OCI-LY7 (cell line): ENCODE measurements around the gene ZNF112. TPM values are rescaled to one million over a fixed set of nuclear protein-coding genes. Genes with fewer than 3 reads are reported as not detected.

ENCODE experiments used
- BruUV-seq: library from RNA; stranded (reverse); fragments of 400-500 nt; replicated peaks from 2 replicates; lab custom pipeline; 2021; lab: Mats Ljungman, UMichigan
- CTCF ChIA-PET: fragments of 300-600 bp; sonication (Branson Sonifier 250); formaldehyde crosslinking; loops from one replicate; lab custom pipeline; 2022; ENCODE audit warnings: antibody characterized with exemption; ENCODE audit not compliant: unreplicated experiment; lab: Charles Lee
- POLR2A ChIA-PET: fragments of 300-600 bp; sonication (Branson Sonifier 250); formaldehyde crosslinking; loops from one replicate; lab custom pipeline; 2022; ENCODE audit warnings: antibody characterized with exemption; lab: Charles Lee
- DNase-seq: peaks from one replicate; pipeline ENCODE4 v3.0.0-alpha.2; 2015; ENCODE audit warnings: low spot score
- H2AFZ ChIP-seq: fragments of 200-600 bp; sonication (generic), shearing (Covaris generic); 2 replicates; pipeline ENCODE4 v1.6.1; 2014; ENCODE audit warnings: mild to moderate bottlenecking, antibody characterized with exemption, low read length, moderate library complexity
- H3K27ac ChIP-seq: fragments of 200-600 bp; sonication (generic); 2 replicates; pipeline ENCODE4 v1.5.1; 2014; ENCODE audit warnings: mixed run types, low read depth, mild to moderate bottlenecking, moderate library complexity, low read length, inconsistent platforms; ENCODE audit not compliant: poor library complexity, severe bottlenecking
- H3K36me3 ChIP-seq: fragments of 200-600 bp; sonication (generic); 2 replicates; pipeline ENCODE4 v1.6.1; 2014; ENCODE audit warnings: mild to moderate bottlenecking, antibody characterized with exemption, low read length, moderate library complexity, mixed read lengths; ENCODE audit not compliant: insufficient read depth
- H3K4me1 ChIP-seq: fragments of 200-600 bp; sonication (generic); 2 replicates; pipeline ENCODE4 v1.5.1; 2014; ENCODE audit warnings: mild to moderate bottlenecking, low read length; ENCODE audit not compliant: insufficient read depth, poor library complexity, severe bottlenecking
- H3K4me2 ChIP-seq: fragments of 200-600 bp; sonication (generic); 2 replicates; pipeline ENCODE4 v1.6.1; 2014; ENCODE audit warnings: mild to moderate bottlenecking, low read length
- H3K4me3 ChIP-seq: fragments of 200-600 bp; sonication (generic); 2 replicates; pipeline ENCODE4 v1.5.1; 2014; ENCODE audit warnings: mild to moderate bottlenecking, low read depth, low read length; ENCODE audit not compliant: poor library complexity, severe bottlenecking
- H3K79me2 ChIP-seq: fragments of 200-600 bp; sonication (generic); 2 replicates; pipeline ENCODE4 v1.6.1; 2016; ENCODE audit warnings: low read depth, mild to moderate bottlenecking, low read length, moderate library complexity, mixed read lengths; ENCODE audit not compliant: insufficient read depth
- H3K9me2 ChIP-seq: fragments of 200-600 bp; sonication (generic); 2 replicates; pipeline ENCODE4 v1.6.1; 2016; ENCODE audit warnings: mild to moderate bottlenecking, low read length, mixed read lengths; ENCODE audit not compliant: insufficient read depth
- H3K9me3 ChIP-seq: fragments of 200-600 bp; sonication (generic); 2 replicates; pipeline ENCODE4 v1.6.1; 2014; ENCODE audit warnings: mild to moderate bottlenecking, mixed run types, low read length, mixed read lengths
- H4K20me1 ChIP-seq: fragments of 200-600 bp; sonication (generic); 2 replicates; pipeline ENCODE4 v1.6.1; 2014; ENCODE audit warnings: mild to moderate bottlenecking, antibody characterized with exemption, low read length, moderate library complexity, mixed read lengths; ENCODE audit not compliant: insufficient read depth
- EZH2phosphoT487 ChIP-seq: fragments of 200-600 bp; sonication (generic); IDR thresholded peaks from 2 replicates; pipeline ENCODE4 v1.6.1; 2018; ENCODE audit warnings: low read depth, borderline replicate concordance, mild to moderate bottlenecking, mixed run types, antibody characterized with exemption, low read length, moderate library complexity, mixed read lengths
- intact Hi-C: fragments of 100-400 bp; cut with micrococcal nuclease; formaldehyde crosslinking; loops from one replicate; pipeline ENCODE4 v1.10.0; 2022; ENCODE audit not compliant: unreplicated experiment
- total RNA-seq, 2 experiments: library from RNA; depleted of rRNA in 1 of 2; stranded (reverse); fragments of >200 nt in 1 of 2; shearing (Covaris generic) in 1 of 2; gene quantifications; 2 replicates each; pipeline ENCODE4 v1.2.3, GENCODE V29; 2014 to 2022
- TF ChIP-seq, protein P1 (sequence below): fragments of 200-600 bp; sonication (generic); conservative IDR thresholded peaks from 2 replicates; pipeline ENCODE4 v1.5.1; 2014; ENCODE audit warnings: mild to moderate bottlenecking, antibody characterized with exemption, low read length, moderate library complexity, mixed read lengths

Gene ZNF112
- total RNA-seq, 2 experiments from 2014 or later, result not detected

DNA sequence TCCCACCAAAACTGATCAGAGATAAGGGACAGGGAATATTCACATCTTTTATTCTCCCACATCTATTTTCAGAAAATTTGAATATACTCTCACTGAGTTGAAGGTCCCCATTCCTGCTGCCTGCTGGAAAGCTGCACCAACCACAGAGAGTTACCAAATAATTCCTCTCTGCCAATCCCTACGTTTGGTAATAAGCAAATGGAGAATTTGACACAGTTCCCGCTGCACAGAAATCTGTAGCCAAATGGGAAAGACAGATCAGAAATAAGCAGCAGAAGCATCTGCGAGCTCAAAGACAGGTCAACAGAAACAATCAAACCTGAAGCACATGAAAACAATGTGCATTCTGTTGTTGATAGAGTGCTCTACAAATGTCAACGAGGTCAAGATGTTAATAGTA, 9.9 kb downstream of the ZNF112 start:
- ChIA-PET CTCF (no interaction called here), POLR2A (interaction anchor here (0.6 kb wide), 1 partner anchor 324 kb away, joined by 3 read pairs; no protein-coding TSS in a partner anchor)
- intact Hi-C loops, result no loop called here
- no peak overlapping the region for H3K4me3 ChIP-seq
- no peak for DNase-seq
- no peaks in the 10 kb centered on the region for H3K36me3 ChIP-seq
- TF ChIP-seq, protein P1, sequence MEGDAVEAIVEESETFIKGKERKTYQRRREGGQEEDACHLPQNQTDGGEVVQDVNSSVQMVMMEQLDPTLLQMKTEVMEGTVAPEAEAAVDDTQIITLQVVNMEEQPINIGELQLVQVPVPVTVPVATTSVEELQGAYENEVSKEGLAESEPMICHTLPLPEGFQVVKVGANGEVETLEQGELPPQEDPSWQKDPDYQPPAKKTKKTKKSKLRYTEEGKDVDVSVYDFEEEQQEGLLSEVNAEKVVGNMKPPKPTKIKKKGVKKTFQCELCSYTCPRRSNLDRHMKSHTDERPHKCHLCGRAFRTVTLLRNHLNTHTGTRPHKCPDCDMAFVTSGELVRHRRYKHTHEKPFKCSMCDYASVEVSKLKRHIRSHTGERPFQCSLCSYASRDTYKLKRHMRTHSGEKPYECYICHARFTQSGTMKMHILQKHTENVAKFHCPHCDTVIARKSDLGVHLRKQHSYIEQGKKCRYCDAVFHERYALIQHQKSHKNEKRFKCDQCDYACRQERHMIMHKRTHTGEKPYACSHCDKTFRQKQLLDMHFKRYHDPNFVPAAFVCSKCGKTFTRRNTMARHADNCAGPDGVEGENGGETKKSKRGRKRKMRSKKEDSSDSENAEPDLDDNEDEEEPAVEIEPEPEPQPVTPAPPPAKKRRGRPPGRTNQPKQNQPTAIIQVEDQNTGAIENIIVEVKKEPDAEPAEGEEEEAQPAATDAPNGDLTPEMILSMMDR, result no peak
- no peak for TF ChIP-seq EZH2phosphoT487
- no peak overlapping the region for H3K27ac ChIP-seq
- H3K4me1 ChIP-seq, result peaks cover 11% of the 10 kb centered on the region
- H2AFZ ChIP-seq, result no peak overlapping the region
- BruUV-seq, result no TSS peak
- H4K20me1 ChIP-seq, result no peaks in the 10 kb centered on the region
- no peaks in the 10 kb centered on the region for H3K9me2 ChIP-seq
- H3K4me2 ChIP-seq, result no peak overlapping the region
- H3K9me3 ChIP-seq, result no peaks in the 10 kb centered on the region; the same call in 1 of the 2 replicates
- no peaks in the 10 kb centered on the region for H3K79me2 ChIP-seq

GRCh38 chr19:44345959-44346358, 10.5 kb downstream of the ZNF112 start:
- Histone ChIP-seq H4K20me1 (no peaks in the 10 kb centered on the region), H3K4me1 (peaks cover 11% of the 10 kb centered on the region), H3K4me2 (no peak overlapping the region), H3K79me2 (no peaks in the 10 kb centered on the region), H2AFZ (no peak overlapping the region), H3K9me3 (no peaks in the 10 kb centered on the region; the same call in 1 of the 2 replicates), H3K27ac (no peak overlapping the region), H3K4me3 (no peak overlapping the region), H3K9me2 (no peaks in the 10 kb centered on the region), H3K36me3 (no peaks in the 10 kb centered on the region)
- no TSS peak for BruUV-seq
- ChIA-PET POLR2A (no interaction called here), CTCF (no interaction called here)
- TF ChIP-seq, protein P1, result no peak
- no peak for TF ChIP-seq EZH2phosphoT487
- DNase-seq, result no peak
- intact Hi-C loops, result no loop called here

GRCh38 chr19:44344255-44344654, 12.2 kb downstream of the ZNF112 start:
- Histone ChIP-seq H3K4me2 (0 out of 2 replicates have a peak overlapping the region, but pooled peaks have one; percentile 7), H3K4me1 (peaks cover 11% of the 10 kb centered on the region), H3K79me2 (no peaks in the 10 kb centered on the region), H3K36me3 (no peaks in the 10 kb centered on the region), H3K27ac (no peak overlapping the region), H2AFZ (no peak overlapping the region), H3K9me3 (no peaks in the 10 kb centered on the region; the same call in 1 of the 2 replicates), H3K4me3 (no peak overlapping the region), H3K9me2 (no peaks in the 10 kb centered on the region), H4K20me1 (no peaks in the 10 kb centered on the region)
- ChIA-PET CTCF (no interaction called here), POLR2A (interaction anchor here (0.6 kb wide), 1 partner anchor 175 kb away, joined by 4 read pairs; no protein-coding TSS in a partner anchor)
- no peak for TF ChIP-seq EZH2phosphoT487
- TF ChIP-seq, protein P1, result no peak
- intact Hi-C loops, result no loop called here
- BruUV-seq, result no TSS peak
- peak; percentile 75 for DNase-seq
